ENCODE measurements around the gene SECISBP2L. TPM values are rescaled to one million over a fixed set of nuclear protein-coding genes. Genes with fewer than 3 reads are reported as not detected.

The SECISBP2L gene
- total and polyA plus RNA-seq, 2 donors (not counting 3 experiments of a cell fraction or from before 2014, with no cell fraction given), result 23.1 to 52.3 TPM

GRCh38 chr15:49015896-49016295, 30.4 kb downstream of the SECISBP2L start:
- dilution Hi-C loops (cut with MboI; ENCODE audit: extremely low pct_ligation_motif_present, low sequenced_read_pairs), result no loop called here

More at GRCh38 chr15:49015896-49016295, 30.4 kb downstream of the SECISBP2L start:
- CTCF ChIA-PET, result interaction anchor here (1.8 to 2.2 kb wide), 2 partner anchors 130 to 154 kb away, joined by 5 to 9 read pairs; no protein-coding TSS in a partner anchor
- no peaks in the 10 kb centered on the region for H3K9me3 ChIP-seq (replicated peaks; ENCODE audit: control insufficient read depth, insufficient read depth, low read length)
- no peak for FAIRE-seq
- H3K36me3 ChIP-seq (ENCODE audit: control insufficient read depth in 2 of 2, extremely low read depth in 1 of 2, insufficient read depth in 2 of 2, low read length in 2 of 2), result peaks cover 11 to 12% of the 10 kb centered on the region in 2 experiments
- H3K27me3 ChIP-seq (ENCODE audit: control insufficient read depth in 2 of 2, insufficient read depth in 2 of 2, low read length in 2 of 2), result no peaks in the 10 kb centered on the region
- no peak overlapping the region for H2AFZ ChIP-seq (ENCODE audit: low read depth, low read length)
- no peak for DNase-seq (ENCODE audit: low read depth, low spot score)
- no peak overlapping the region for H3K4me2 ChIP-seq (ENCODE audit: insufficient read depth, low read length)
- no peaks in the 10 kb centered on the region for H3K79me2 ChIP-seq (ENCODE audit: control insufficient read depth, insufficient read depth, low read length)
- H3K9ac ChIP-seq (replicated peaks; ENCODE audit: extremely low read depth, insufficient read depth, low read length), result no peak overlapping the region
- H3K27ac ChIP-seq (ENCODE audit: insufficient read depth, low read depth, low read length), result no peak overlapping the region
- TF ChIP-seq CTCF (IDR thresholded peaks at IDR 0.05; ENCODE audit: extremely low read depth in 1 of 2, insufficient read depth in 1 of 2, low read depth in 1 of 2, low read length in 2 of 2) (no peak), POLR2A (IDR thresholded peaks at IDR 0.05; ENCODE audit: low read depth, low read length) (no peak), EZH2 (IDR thresholded peaks at IDR 0.05; ENCODE audit: borderline replicate concordance, low read depth, low read length, severe bottlenecking) (no peak), JUN (IDR thresholded peaks at IDR 0.05; ENCODE audit: borderline replicate concordance, insufficient read depth, insufficient read length, low read depth) (no peak)
- no peaks in the 10 kb centered on the region for H3K4me1 ChIP-seq (ENCODE audit: control insufficient read depth, extremely low read depth, insufficient read depth, low read length)
- BruUV-seq (replicated peaks), result no TSS peak
- H4K20me1 ChIP-seq (replicated peaks; ENCODE audit: control insufficient read depth, extremely low read depth, insufficient read depth, low read length), result no peaks in the 10 kb centered on the region
- intact Hi-C loops (cut with micrococcal nuclease), result no loop called here
- POLR2A ChIA-PET, result no interaction called here
- no peak overlapping the region for H3K4me3 ChIP-seq (replicated peaks in 1 of 3; ENCODE audit: insufficient read depth in 1 of 3, low read depth in 1 of 3, low read length in 3 of 3)
- H3K9me1 ChIP-seq (replicated peaks; ENCODE audit: control insufficient read depth, extremely low read depth, insufficient read depth, low read length), result no peaks in the 10 kb centered on the region

Data from endothelial cell of umbilical vein (primary cell).